MM.1S (cell line): ENCODE data around the gene ELF2.

Experiments used
- CTCF ChIP-seq: fragments of 300-600 bp; sonication (generic); IDR thresholded peaks from 2 replicates; pipeline ENCODE4 v1.5.1; 2016; ENCODE audit warnings: antibody characterized with exemption, low read length, mixed read lengths
- EZH2 ChIP-seq: fragments of 300-600 bp; sonication (generic); optimal IDR thresholded peaks from 2 replicates; pipeline ENCODE3; 2017; ENCODE audit warnings: low read depth, mild to moderate bottlenecking, antibody characterized with exemption, low read length, mixed read lengths

GRCh38 chr4:139207873-139208403 is 30.9 kb upstream of the ELF2 start:
- TF ChIP-seq CTCF (no peak), EZH2 (no peak)
